Panc1 (cell line): ENCODE measurements around the gene CLNK. TPM values are rescaled to one million over a fixed set of nuclear protein-coding genes. Genes with fewer than 3 reads are reported as not detected.

Experiments used
- ATAC-seq: fragments of 200-7000 bp; cut with Tn5 transposase; 2 replicates; pipeline ENCODE4 v1.9.1; 2020; ENCODE audit warnings: mild to moderate bottlenecking, moderate library complexity
- BruUV-seq: library from RNA; stranded (reverse); fragments of 400-500 nt; replicated peaks from 2 replicates; lab custom pipeline; 2021; lab: Mats Ljungman, UMichigan
- CTCF ChIA-PET: fragments of 300-600 bp; sonication (Branson Sonifier 250); formaldehyde crosslinking; loops from one replicate; lab custom pipeline; 2022; ENCODE audit warnings: antibody characterized with exemption; lab: Charles Lee
- POLR2A ChIA-PET: fragments of 300-600 bp; sonication (Branson Sonifier 250); formaldehyde crosslinking; loops from one replicate; lab custom pipeline; 2022; ENCODE audit warnings: antibody characterized with exemption; lab: Charles Lee
- DNase-seq: peaks from one replicate; pipeline ENCODE4 v3.0.0-alpha.2; 2010; ENCODE audit warnings: low read depth, low spot score
- H3K27ac ChIP-seq: 2 replicates; pipeline ENCODE4 v1.5.1; 2011; ENCODE audit warnings: mild to moderate bottlenecking, low read length, inconsistent platforms
- H3K27me3 ChIP-seq: fragments of 200-500 bp; sonication (Bioruptor generic); 2 replicates; pipeline ENCODE4 v1.6.0; 2014; ENCODE audit warnings: low read length, inconsistent platforms; ENCODE audit not compliant: control insufficient read depth, insufficient read depth
- H3K36me3 ChIP-seq: fragments of 200-500 bp; sonication (Bioruptor generic); 2 replicates; pipeline ENCODE4 v1.5.1; 2014; ENCODE audit warnings: inconsistent platforms, mild to moderate bottlenecking, low read length, moderate library complexity; ENCODE audit not compliant: control insufficient read depth, insufficient read depth
- H3K4me1 ChIP-seq: 2 replicates; pipeline ENCODE4 v1.5.1; 2011; ENCODE audit warnings: inconsistent platforms, mild to moderate bottlenecking, low read length, moderate library complexity; ENCODE audit not compliant: control insufficient read depth, insufficient read depth
- H3K4me3 ChIP-seq, 2 experiments: 2 replicates each; pipeline ENCODE4 v1.5.1; 2011 to 2012; ENCODE audit warnings: low read depth in 2 of 2, low read length in 2 of 2, mild to moderate bottlenecking in 2 of 2, inconsistent platforms in 1 of 2, moderate library complexity in 1 of 2
- H3K9me3 ChIP-seq: fragments of 200-500 bp; sonication (Bioruptor generic); 2 replicates; pipeline ENCODE4 v1.5.1; 2014; ENCODE audit warnings: low read depth, mild to moderate bottlenecking, inconsistent platforms, low read length, moderate library complexity; ENCODE audit not compliant: control insufficient read depth, insufficient read depth
- POLR2AphosphoS5 ChIP-seq: IDR thresholded peaks from 2 replicates; pipeline ENCODE4 v1.6.1; 2012; ENCODE audit warnings: mild to moderate bottlenecking, low read depth, low read length, moderate library complexity
- SIN3A ChIP-seq: IDR thresholded peaks from 2 replicates; pipeline ENCODE4 v1.6.1; 2012; ENCODE audit warnings: low read depth, mild to moderate bottlenecking, low read length, moderate library complexity, borderline replicate concordance; ENCODE audit not compliant: insufficient read depth
- TCF7L2 ChIP-seq: IDR thresholded peaks from 2 replicates; pipeline ENCODE4 v1.6.1; 2011; ENCODE audit warnings: mild to moderate bottlenecking, low read depth, low read length, inconsistent platforms
- in situ Hi-C: cut with HindIII; loops from 2 replicates; pipeline ENCODE4 v1.10.0; 2016; ENCODE audit warnings: low sequenced_read_pairs, low pct_unique_long_range_greater_than_20kb
- intact Hi-C: fragments of 100-400 bp; cut with micrococcal nuclease; formaldehyde crosslinking; loops from one replicate; pipeline ENCODE4 v1.10.0; 2022; ENCODE audit not compliant: unreplicated experiment
- total RNA-seq: library from RNA; stranded (reverse); gene quantifications from one replicate; pipeline ENCODE4 v1.2.1, GENCODE V29; 2021; ENCODE audit not compliant: unreplicated experiment
- TF ChIP-seq, protein P1 (sequence below): fragments of 450-650 bp; IDR thresholded peaks from 2 replicates; pipeline ENCODE4 v1.5.1; 2017; ENCODE audit warnings: mild to moderate bottlenecking
- TF ChIP-seq, protein P2 (sequence below), 2 experiments: IDR thresholded peaks; 2 replicates each; pipeline ENCODE4 v1.6.1; 2011 to 2012; ENCODE audit warnings: low read depth in 2 of 2, control low read depth in 1 of 2, low read length in 1 of 2, mild to moderate bottlenecking in 1 of 2, moderate library complexity in 1 of 2; ENCODE audit not compliant: insufficient read depth in 1 of 2

CLNK gene
- total RNA-seq, 1 experiment from 2014 or later: not detected

DNA sequence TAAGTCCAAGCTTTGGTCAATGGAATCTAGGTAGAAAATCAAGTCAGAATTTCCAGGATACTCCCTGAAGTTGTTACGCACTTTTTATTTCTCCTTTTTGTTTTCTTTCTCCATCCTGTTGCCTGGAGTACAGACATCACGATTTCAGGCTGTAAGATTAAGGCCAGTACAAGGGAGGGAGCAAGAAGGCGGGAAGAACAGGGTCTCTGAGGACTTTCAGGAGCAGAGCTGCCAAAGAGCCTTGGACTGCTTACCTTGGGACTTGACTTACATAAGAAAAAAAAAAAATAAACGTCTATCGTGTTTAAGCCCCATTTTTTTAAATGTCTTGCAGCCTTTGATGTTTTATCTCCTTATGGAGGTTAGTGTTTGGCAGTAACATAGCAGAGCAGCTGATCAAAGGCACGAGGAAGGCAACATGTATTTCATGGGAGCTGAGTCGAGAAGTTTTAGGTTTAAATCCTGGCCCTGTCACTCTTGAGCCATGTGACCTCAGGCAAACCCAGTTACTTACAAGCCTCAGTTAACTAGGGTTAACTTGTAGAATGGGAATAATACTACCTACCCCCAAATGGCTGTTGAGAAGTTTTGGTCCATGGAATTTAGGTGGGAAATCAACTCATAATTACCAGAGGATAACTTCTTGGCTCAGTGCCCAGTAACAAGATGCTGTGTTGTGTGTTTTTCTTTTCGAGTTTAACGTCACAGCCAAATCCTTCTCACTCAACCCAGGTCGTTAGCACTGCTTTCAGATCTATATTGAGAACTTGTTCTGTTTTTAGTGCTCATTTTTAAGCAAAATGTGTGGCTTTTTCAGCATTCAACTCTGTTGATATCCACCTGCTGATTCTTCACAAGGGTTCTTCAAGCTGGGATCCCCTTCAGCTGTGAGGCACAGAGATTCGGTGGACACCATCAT, 106.8 kb downstream of the CLNK start:
- Histone ChIP-seq H3K36me3 (no peaks in the 10 kb centered on the region), H3K4me3 (no peak overlapping the region), H3K9me3 (no peaks in the 10 kb centered on the region), H3K4me1 (no peaks in the 10 kb centered on the region), H3K27ac (no peak overlapping the region), H3K27me3 (no peaks in the 10 kb centered on the region)
- TF ChIP-seq, protein P1, sequence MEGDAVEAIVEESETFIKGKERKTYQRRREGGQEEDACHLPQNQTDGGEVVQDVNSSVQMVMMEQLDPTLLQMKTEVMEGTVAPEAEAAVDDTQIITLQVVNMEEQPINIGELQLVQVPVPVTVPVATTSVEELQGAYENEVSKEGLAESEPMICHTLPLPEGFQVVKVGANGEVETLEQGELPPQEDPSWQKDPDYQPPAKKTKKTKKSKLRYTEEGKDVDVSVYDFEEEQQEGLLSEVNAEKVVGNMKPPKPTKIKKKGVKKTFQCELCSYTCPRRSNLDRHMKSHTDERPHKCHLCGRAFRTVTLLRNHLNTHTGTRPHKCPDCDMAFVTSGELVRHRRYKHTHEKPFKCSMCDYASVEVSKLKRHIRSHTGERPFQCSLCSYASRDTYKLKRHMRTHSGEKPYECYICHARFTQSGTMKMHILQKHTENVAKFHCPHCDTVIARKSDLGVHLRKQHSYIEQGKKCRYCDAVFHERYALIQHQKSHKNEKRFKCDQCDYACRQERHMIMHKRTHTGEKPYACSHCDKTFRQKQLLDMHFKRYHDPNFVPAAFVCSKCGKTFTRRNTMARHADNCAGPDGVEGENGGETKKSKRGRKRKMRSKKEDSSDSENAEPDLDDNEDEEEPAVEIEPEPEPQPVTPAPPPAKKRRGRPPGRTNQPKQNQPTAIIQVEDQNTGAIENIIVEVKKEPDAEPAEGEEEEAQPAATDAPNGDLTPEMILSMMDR: no peak
- no peak for TF ChIP-seq TCF7L2
- intact Hi-C loops (loop anchor here (2.0 kb wide), 1 partner anchor 37 kb away; no protein-coding TSS in a partner anchor), in situ Hi-C loops (no loop called here)
- ChIA-PET CTCF (no interaction called here), POLR2A (no interaction called here)
- BruUV-seq: no TSS peak
- no peak for ATAC-seq
- DNase-seq: no peak

DNA sequence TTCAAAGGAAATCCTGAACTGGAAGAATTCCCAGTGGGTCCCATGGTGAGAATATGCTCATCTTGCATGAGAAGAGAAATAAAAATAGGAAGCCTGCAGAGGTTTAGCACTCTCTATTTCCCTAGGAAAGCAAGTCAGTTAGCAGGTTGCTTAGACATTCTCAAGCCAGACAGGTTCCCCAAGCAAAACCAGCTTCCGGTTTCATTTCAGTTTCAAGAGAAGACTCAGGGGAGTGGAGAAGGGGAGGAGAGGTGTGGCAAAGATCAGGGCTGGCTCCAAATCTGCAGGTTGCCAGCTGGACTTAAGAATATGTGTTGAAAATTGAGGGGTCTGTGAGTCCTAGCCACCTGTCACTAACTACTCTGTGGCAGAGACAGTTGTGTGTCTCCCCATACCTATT, 107.5 kb downstream of the CLNK start:
- no TSS peak for BruUV-seq
- CTCF ChIA-PET: no interaction called here
- in situ Hi-C loops: no loop called here

DNA sequence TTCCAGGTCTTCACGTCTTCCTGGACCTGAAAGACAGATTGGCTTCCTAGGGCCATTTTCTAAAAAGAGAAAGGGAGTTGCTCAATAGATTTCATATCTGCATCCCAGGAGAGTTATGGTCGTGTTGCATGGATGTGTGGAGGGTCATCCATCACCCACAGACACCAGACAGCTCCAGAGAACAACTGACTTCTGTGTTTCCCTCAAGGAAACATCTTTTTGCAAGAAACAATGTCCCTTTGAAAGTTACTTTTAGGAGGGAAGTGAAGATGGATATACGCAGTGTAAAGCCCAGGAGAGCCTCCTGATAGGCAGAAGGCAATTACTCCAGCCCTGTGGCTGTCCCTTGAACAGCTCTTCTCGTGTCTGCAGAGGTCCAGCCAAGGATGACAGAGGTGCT, 108.3 kb downstream of the CLNK start:
- TF ChIP-seq, protein P1: no peak
- TF ChIP-seq, protein P2, sequence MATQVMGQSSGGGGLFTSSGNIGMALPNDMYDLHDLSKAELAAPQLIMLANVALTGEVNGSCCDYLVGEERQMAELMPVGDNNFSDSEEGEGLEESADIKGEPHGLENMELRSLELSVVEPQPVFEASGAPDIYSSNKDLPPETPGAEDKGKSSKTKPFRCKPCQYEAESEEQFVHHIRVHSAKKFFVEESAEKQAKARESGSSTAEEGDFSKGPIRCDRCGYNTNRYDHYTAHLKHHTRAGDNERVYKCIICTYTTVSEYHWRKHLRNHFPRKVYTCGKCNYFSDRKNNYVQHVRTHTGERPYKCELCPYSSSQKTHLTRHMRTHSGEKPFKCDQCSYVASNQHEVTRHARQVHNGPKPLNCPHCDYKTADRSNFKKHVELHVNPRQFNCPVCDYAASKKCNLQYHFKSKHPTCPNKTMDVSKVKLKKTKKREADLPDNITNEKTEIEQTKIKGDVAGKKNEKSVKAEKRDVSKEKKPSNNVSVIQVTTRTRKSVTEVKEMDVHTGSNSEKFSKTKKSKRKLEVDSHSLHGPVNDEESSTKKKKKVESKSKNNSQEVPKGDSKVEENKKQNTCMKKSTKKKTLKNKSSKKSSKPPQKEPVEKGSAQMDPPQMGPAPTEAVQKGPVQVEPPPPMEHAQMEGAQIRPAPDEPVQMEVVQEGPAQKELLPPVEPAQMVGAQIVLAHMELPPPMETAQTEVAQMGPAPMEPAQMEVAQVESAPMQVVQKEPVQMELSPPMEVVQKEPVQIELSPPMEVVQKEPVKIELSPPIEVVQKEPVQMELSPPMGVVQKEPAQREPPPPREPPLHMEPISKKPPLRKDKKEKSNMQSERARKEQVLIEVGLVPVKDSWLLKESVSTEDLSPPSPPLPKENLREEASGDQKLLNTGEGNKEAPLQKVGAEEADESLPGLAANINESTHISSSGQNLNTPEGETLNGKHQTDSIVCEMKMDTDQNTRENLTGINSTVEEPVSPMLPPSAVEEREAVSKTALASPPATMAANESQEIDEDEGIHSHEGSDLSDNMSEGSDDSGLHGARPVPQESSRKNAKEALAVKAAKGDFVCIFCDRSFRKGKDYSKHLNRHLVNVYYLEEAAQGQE (IDR thresholded peaks at IDR 0.05; ENCODE audit: insufficient read depth in 1 of 2, low read depth in 2 of 2, low read length in 1 of 2): no peak
- no peak for TF ChIP-seq TCF7L2
- TF ChIP-seq POLR2AphosphoS5: no peak
- TF ChIP-seq SIN3A: no peak
- no peaks in the 10 kb centered on the region for H3K36me3 ChIP-seq
- no peaks in the 10 kb centered on the region for H3K9me3 ChIP-seq
- intact Hi-C loops (loop anchor here (2.0 kb wide), 1 partner anchor 39 kb away; no protein-coding TSS in a partner anchor), in situ Hi-C loops (no loop called here)
- ATAC-seq (no peak), DNase-seq (no peak)
- ChIA-PET CTCF (no interaction called here), POLR2A (no interaction called here)
- no peaks in the 10 kb centered on the region for H3K27me3 ChIP-seq
- H3K4me3 ChIP-seq: no peak overlapping the region
- H3K27ac ChIP-seq: no peak overlapping the region
- H3K4me1 ChIP-seq: no peaks in the 10 kb centered on the region
- no TSS peak for BruUV-seq

More for the DNA sequence above, 107.5 kb downstream of the CLNK start:
- H3K27ac ChIP-seq: no peak overlapping the region
- POLR2A ChIA-PET: no interaction called here
- TF ChIP-seq, protein P1: no peak
- no peak for ATAC-seq
- DNase-seq: no peak
- H3K4me3 ChIP-seq: no peak overlapping the region
- intact Hi-C loops: loop anchor here (2.0 kb wide), 1 partner anchor 38 kb away; no protein-coding TSS in a partner anchor
- H3K4me1 ChIP-seq: no peaks in the 10 kb centered on the region
- H3K27me3 ChIP-seq: no peaks in the 10 kb centered on the region
- H3K9me3 ChIP-seq: no peaks in the 10 kb centered on the region
- no peaks in the 10 kb centered on the region for H3K36me3 ChIP-seq
